ENCODE data around the gene SYT4.

GRCh38 chr18:43234889-43235288 lies 42.4 kb downstream of the SYT4 start:
- TF ChIP-seq CTCF (IDR thresholded peaks at IDR 0.05) (no peak), ZFX (IDR thresholded peaks at IDR 0.05; ENCODE audit: borderline replicate concordance) (no peak)
